Pancreas (tissue), 10 donors: ENCODE data around the gene RFX8. TPM values are rescaled to one million over a fixed set of nuclear protein-coding genes. Genes with fewer than 3 reads are reported as not detected.

ENCODE experiments used
- ATAC-seq, 4 donors: fragments of 200-7000 bp; cut with Tn5 transposase; one replicate each; pipeline versions ENCODE4 v1.8.0 to v1.9.1; 2020; ENCODE audit warnings: mild to moderate bottlenecking in 4 of 4, moderate library complexity in 4 of 4
- DNase-seq, 6 donors: peaks; one replicate each; pipeline ENCODE4 v3.0.0-alpha.2; 2020
- FAIRE-seq: peaks from 2 replicates; lab custom pipeline; 2012; peaks lifted over from hg19 to GRCh38; lab: Jason Lieb, UNC
- H3K27ac ChIP-seq, 4 donors: fragments of 200-600 bp; sonication (generic); 1 replicate in 3 of 4; 2 replicates in 1 of 4; pipeline versions ENCODE4 v1.5.0 to v1.8.0; 2020
- H3K27me3 ChIP-seq, 4 donors: fragments of 200-600 bp; one replicate each; pipeline ENCODE4 v1.8.0; 2021
- H3K36me3 ChIP-seq, 3 donors: fragments of 200-600 bp; sonication (generic) in 1 of 3; one replicate each; pipeline versions ENCODE4 v1.5.0 to v1.8.0; 2020 to 2021
- H3K4me1 ChIP-seq, 3 donors: fragments of 200-600 bp; one replicate each; pipeline ENCODE4 v1.8.0; 2021
- H3K4me3 ChIP-seq, 4 donors: fragments of 200-600 bp; sonication (generic) in 2 of 4; one replicate each; pipeline versions ENCODE4 v1.5.0 to v1.8.0; 2020 to 2021
- H3K9me3 ChIP-seq, 4 donors: fragments of 200-600 bp; one replicate each; pipeline ENCODE4 v1.8.0; 2021
- WGBS, 2 donors: extraction: QIAGEN DNeasy Blood & Tissue Kit; methylation state at CpG; one replicate each; pipeline ENCODE4 v1.1.7; 2013; 5-methylcytosine and 5-hydroxymethylcytosine counted together
- intact Hi-C, 3 donors: fragments of 100-400 bp; cut with DNase I; formaldehyde crosslinking; loops; one replicate each; pipeline versions ENCODE4 v1.11.1 to v1.14.2; 2022
- polyA plus RNA-seq, 2 donors: library from polyadenylated mRNA; stranded (reverse); fragments of 200-250 nt; gene quantifications; one replicate each; pipeline ENCODE4 v1.2.3, GENCODE V29; 2013
- total RNA-seq, 6 donors: library from RNA; stranded (reverse); fragmentation: NEBNext Ultra II Directional in 4 of 6; extraction: Animal tissue kit (Norgen Biotek cat#: 25700) in 4 of 6; gene quantifications; one replicate each; pipeline versions ENCODE4 v1.2.1 to v1.2.4, GENCODE V29; 2021 to 2023
- TF ChIP-seq, protein P1 (sequence below), 4 donors: fragments of 200-600 bp; sonication (generic) in 3 of 4; IDR thresholded peaks; one replicate each; pipeline versions ENCODE4 v1.5.0 to v1.8.0; 2021; ENCODE audit warnings: antibody characterized with exemption in 4 of 4
- donor health status: healthy with polysubstance abuse.
- donor health status: DM: no; HTN: no; CAD: no; lungs with moderate emphysema.
- donor health status: DM: no; HTN: no; CAD: no.
- donor health status: control.
- donor health status: control.
- donor health status: Bipolar disorder and iron deficiency.
- donor health status: DM: yes; HTN: yes; CAD: no.
- donor health status: DM: no; HTN: no; CAD: no.
- donor health status: DM: no; HTN: no; CAD: no.
- donor health status: DM: yes; HTN: yes; CAD: no.

Gene RFX8
- total and polyA plus RNA-seq, 8 donors = 0.15 to 0.52 (median 0.34) TPM; not detected in 4

GRCh38 chr2:101360232-101360631, 114.7 kb downstream of the RFX8 start:
- Histone ChIP-seq H3K27ac (no peak overlapping the region), H3K27me3 (no peaks in the 10 kb centered on the region), H3K4me3 (no peak overlapping the region), H3K4me1 (no peaks in the 10 kb centered on the region), H3K9me3 (no peaks in the 10 kb centered on the region), H3K36me3 (no peaks in the 10 kb centered on the region)
- ATAC-seq (no peak), DNase-seq (no peak), FAIRE-seq (no peak)
- 58 to 68% methylated on average over 4 of the region's 4 CpGs for WGBS, 2 donors
- TF ChIP-seq, protein P1, sequence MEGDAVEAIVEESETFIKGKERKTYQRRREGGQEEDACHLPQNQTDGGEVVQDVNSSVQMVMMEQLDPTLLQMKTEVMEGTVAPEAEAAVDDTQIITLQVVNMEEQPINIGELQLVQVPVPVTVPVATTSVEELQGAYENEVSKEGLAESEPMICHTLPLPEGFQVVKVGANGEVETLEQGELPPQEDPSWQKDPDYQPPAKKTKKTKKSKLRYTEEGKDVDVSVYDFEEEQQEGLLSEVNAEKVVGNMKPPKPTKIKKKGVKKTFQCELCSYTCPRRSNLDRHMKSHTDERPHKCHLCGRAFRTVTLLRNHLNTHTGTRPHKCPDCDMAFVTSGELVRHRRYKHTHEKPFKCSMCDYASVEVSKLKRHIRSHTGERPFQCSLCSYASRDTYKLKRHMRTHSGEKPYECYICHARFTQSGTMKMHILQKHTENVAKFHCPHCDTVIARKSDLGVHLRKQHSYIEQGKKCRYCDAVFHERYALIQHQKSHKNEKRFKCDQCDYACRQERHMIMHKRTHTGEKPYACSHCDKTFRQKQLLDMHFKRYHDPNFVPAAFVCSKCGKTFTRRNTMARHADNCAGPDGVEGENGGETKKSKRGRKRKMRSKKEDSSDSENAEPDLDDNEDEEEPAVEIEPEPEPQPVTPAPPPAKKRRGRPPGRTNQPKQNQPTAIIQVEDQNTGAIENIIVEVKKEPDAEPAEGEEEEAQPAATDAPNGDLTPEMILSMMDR (IDR thresholded peaks at IDR 0.05) = no peak
- intact Hi-C loops = no loop called here

DNA sequence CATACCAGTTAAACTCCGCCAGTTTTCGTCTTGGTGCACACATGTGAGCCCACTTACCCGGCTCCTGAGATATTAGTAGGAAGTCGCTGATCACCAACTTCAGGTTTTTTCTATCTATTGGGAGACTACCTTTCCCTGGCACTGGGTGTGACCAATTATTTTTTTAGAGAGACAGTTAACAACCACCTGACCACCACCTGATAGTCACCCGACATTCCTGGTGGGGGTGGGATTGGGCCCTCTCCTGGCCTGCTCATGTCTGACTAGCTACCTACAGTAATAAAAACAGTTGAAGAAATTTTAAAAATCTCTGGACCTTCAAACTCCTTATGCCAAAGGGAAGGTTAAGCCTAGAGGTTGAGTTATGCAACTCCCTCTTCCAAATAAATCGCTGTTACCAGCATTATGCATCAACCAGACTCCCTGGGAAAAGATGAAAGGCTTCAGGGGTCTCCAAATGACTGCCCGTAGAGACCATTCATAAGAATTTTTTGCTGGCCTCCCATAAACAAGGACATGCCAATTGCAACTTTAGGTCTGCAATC, 115.4 kb downstream of the RFX8 start:
- FAIRE-seq (no peak), DNase-seq (no peak), ATAC-seq (no peak)
- intact Hi-C loops = no loop called here
- WGBS, 2 donors = 85 to 91% methylated on average over 7 of the region's 7 CpGs
- no peaks in the 10 kb centered on the region for H3K4me1 ChIP-seq
- H3K27ac ChIP-seq = no peak overlapping the region
- H3K4me3 ChIP-seq = no peak overlapping the region
- TF ChIP-seq, protein P1 (IDR thresholded peaks at IDR 0.05) = no peak
- no peaks in the 10 kb centered on the region for H3K36me3 ChIP-seq
- no peaks in the 10 kb centered on the region for H3K9me3 ChIP-seq
- H3K27me3 ChIP-seq = no peaks in the 10 kb centered on the region

GRCh38 chr2:101357376-101357775, 117.5 kb downstream of the RFX8 start:
- TF ChIP-seq, protein P1 (IDR thresholded peaks at IDR 0.05) = no peak
- no peak for DNase-seq
- FAIRE-seq = no peak
- H3K4me3 ChIP-seq = no peak overlapping the region
- no peaks in the 10 kb centered on the region for H3K9me3 ChIP-seq
- intact Hi-C loops = no loop called here
- ATAC-seq = no peak
- no peak overlapping the region for H3K27ac ChIP-seq
- H3K27me3 ChIP-seq = no peaks in the 10 kb centered on the region
- no peaks in the 10 kb centered on the region for H3K36me3 ChIP-seq
- H3K4me1 ChIP-seq = no peaks in the 10 kb centered on the region

- ATAC-seq (no peak), FAIRE-seq (no peak), DNase-seq (no peak)
- Histone ChIP-seq H3K27me3 (no peaks in the 10 kb centered on the region), H3K4me3 (no peak overlapping the region), H3K27ac (no peak overlapping the region), H3K9me3 (no peaks in the 10 kb centered on the region), H3K4me1 (no peaks in the 10 kb centered on the region), H3K36me3 (no peaks in the 10 kb centered on the region)
- TF ChIP-seq, protein P1 (IDR thresholded peaks at IDR 0.05) = no peak
- 68% methylated on average over 2 of the region's 2 CpGs for WGBS, 2 donors
- intact Hi-C loops = no loop called here
Measured at GRCh38 chr2:101356521-101356920, 118.4 kb downstream of the RFX8 start.

DNA sequence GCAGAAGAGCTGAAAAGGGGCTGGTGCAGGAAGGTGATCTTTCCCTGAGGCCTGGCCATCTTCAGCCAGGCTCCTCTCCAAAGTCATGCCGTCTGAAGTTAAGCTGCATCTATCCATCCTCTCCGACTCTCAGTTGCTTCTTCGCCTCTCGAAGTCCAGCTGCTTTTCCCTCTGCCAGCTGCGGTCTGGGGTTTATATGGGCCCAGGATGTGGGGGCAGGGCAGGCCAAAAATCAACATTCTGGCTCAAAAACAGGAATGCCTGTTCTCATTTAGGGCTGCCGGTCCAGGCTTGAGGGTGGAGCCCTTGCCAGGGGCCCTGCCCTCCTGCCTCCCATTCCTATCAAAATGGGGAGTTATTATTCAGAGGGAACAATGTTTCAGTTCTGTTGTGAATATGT, 118.9 kb downstream of the RFX8 start:
- DNase-seq = no peak
- no peak overlapping the region for H3K27ac ChIP-seq
- intact Hi-C loops = no loop called here
- ATAC-seq = no peak
- H3K4me1 ChIP-seq = no peaks in the 10 kb centered on the region
- FAIRE-seq = no peak
- H3K9me3 ChIP-seq = no peaks in the 10 kb centered on the region
- no peak overlapping the region for H3K4me3 ChIP-seq
- no peaks in the 10 kb centered on the region for H3K27me3 ChIP-seq
- no peaks in the 10 kb centered on the region for H3K36me3 ChIP-seq
- 82 to 84% methylated on average over 6 of the region's 6 CpGs for WGBS, 2 donors
- TF ChIP-seq, protein P1 (IDR thresholded peaks at IDR 0.05) = no peak
